Fibroblast of upper back skin (primary cell): ENCODE results near the gene ST3GAL3.

Experiments used
- DNase-seq: peaks from one replicate; pipeline ENCODE4 v3.0.0-alpha.2; 2013

ST3GAL3 gene

GRCh38 chr1:43925846-43926245, 218.5 kb downstream of the ST3GAL3 start:
- DNase-seq: peak; percentile 44

- DNase-seq: no peak
These were observed 223.0 kb downstream of the ST3GAL3 start for GRCh38 chr1:43930168-43930948.

DNA sequence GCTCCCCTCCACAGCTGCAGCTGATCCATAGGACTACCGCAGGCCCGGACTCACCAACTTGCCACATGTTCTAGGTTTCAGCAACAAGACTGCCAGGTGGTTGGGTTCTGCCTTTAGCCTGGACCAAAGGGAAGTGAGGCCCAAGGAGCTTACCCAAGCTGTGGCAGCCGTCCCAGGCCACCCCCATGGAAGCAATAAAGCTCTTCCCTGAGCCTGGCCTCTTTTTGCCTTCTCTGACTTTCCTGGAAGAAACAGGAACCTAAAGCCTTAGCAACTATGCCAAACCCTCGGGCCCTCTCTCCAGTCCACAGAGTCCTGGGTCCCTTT, 223.6 kb downstream of the ST3GAL3 start:
- DNase-seq: no peak

- DNase-seq: no peak
These were observed 224.7 kb downstream of the ST3GAL3 start for GRCh38 chr1:43931711-43932660.

DNA sequence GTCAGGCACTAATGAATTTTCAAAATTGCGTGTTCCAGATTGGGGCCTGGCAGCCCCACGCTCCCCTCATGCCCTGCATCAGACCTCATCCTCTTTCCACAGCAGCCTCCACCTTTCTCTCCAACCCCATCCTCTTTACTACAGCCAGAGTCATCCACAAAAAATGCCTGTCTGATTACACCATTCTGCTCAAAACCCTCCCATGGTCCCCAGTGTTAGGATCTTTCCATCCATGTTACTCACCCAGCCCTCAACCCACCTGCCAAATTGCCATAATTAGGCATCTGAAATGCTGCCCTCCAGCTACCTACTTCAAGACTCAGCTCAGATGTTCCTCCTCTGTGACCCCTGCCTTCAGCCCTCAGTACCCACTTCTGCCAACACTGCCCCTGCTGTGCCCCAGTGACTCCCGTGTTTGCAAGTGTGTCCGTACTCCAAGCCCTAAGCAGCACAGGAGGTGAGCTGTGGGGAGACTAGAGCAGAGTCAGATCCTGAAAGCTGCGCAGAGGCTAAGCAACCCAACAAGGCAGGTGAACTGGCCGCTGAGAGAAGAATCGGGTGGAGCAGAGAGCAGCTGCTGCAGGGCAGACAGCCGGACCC, 225.6 kb downstream of the ST3GAL3 start:
- DNase-seq: peak; percentile 73

DNA sequence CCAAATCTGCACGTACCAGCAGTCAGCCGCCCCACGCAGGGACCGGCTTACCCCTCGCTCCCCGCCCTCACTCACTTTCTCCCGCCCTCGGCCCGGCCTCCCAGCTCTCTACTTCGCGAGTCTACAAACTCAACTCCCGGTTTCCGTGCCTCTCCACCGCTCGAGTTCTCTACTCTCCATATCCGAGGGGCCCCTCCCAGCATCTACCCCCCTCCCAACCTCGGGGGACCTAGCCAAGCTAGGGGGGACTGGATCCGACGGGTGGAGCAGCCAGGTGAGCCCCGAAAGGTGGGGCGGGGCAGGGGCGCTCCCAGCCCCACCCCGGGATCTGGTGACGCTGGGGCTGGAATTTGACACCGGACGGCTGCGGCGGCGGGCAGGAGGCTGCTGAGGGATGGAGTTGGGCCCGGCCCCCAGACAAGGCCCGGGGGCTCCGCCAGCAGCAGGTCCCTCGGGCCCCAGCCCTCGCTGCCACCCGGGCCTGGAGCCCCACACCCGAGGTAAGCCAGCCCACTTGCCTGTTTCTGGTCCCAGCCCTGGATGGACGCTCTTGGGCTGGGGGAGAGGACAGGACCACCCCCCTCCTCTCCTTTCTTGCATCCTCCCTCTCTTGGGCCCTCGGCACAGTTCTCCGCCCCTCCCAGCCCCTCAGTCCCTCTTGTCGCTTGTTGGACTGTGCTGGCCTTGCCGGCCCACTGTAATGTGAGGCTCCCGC, 226.2 kb downstream of the ST3GAL3 start, which contains the start of gene ARTN:
Gene ARTN (plus strand): TSS at position 416 of the 715 bp plus-strand sequence. CDS start 1,856 bp downstream, outside the sequence.
- DNase-seq: no peak

DNA sequence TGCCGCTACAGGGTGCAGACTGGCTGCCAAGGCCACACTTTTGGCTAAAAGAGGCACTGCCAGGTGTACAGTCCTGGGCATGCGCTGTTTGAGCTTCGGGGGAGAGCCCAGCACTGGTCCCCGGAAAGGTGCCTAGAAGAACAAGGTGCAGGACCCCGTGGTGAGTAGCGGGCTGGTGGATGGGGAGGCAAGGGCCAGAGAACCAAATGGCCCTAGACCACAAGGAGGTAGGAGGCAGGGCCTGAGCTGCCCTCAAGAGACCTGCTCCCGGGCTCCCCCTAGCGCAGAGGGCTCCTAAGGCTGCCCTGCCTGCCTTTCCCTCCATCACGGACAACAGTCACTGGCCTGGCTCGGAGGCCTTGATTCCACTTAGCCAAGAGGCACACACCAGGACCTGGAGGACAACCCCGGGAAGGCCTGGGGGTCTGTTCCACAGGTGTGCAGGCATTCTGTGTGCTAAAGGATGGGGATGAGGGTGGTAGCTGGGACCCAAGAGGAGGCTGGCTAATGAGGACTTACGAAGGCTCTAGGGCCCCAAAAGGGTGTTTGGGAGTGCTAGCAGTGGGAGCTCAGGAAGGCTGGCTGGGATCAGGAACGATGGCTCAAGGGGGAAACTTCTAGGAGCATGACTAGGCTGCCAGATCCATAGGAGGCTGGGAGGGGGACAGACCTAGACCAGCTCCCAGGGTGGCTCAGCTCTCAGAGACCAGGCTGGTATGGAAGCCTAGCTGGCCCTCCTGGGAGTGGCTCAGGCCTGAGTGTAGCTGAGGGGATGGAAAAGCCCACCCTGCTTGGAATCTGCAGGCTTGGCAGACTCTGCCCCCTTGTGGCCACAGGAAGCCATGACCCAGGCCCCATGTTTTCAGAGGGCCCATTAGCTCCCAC, 227.0 kb downstream of the ST3GAL3 start:
- peak; percentile 65 for DNase-seq

DNA sequence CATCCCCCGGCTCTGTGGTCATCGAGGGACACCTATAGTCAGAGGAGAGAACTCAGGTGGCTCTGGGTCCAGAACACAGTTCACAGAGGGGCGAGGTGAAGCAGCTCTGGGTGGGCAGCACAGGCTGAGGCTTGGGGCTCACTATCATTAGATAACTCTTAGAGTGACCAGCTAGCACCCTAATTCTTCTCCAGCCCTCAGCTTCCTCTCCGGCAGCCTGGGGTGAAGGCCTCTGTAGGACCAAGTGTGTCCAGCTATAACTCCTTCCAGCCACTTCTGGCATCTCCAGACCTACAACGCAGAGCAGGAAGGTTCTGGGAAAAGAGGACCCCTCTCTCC, 227.6 kb downstream of the ST3GAL3 start:
- DNase-seq: no peak

GRCh38 chr1:43935711-43936427, 228.5 kb downstream of the ST3GAL3 start:
- DNase-seq: no peak

GRCh38 chr1:43936431-43937151, 229.3 kb downstream of the ST3GAL3 start:
- no peak for DNase-seq

- no peak for DNase-seq
These were observed 230.0 kb downstream of the ST3GAL3 start for GRCh38 chr1:43937179-43937865.

GRCh38 chr1:43938383-43938782, 231.0 kb downstream of the ST3GAL3 start:
- no peak for DNase-seq

DNA sequence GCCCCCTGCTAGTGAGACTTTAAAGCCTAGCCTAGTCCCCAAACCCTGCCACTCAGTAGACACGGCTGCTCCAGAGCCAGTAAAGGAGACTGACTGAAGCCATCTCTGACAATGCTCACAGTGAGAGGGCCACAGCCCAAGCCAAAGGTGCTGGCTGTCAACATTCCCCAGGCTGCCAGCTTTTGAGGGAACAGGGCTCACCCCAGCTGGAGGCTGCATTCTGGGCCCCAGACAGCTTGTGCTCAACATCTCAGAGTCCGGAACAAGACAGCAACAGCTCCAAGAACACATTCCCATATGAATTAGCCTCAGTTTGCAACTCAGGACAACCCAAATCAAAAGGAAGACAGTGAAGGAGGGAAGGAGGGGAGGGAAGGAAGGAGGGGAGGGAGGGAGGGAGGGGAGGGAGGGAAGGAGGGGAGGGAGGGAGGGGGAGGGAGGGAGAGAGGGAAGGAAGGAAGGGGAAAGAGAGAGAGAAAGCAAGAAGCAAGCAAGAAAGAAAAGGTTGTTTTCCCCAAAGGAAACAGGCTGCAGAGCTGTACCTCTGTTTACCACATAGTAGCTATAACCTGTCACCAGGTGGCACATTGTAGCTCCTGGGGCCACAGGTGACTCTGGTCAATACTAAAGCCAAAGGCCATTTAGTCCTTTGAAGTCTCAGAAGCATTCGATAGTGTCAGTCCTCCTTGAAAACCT, 231.7 kb downstream of the ST3GAL3 start:
- DNase-seq: no peak

DNA sequence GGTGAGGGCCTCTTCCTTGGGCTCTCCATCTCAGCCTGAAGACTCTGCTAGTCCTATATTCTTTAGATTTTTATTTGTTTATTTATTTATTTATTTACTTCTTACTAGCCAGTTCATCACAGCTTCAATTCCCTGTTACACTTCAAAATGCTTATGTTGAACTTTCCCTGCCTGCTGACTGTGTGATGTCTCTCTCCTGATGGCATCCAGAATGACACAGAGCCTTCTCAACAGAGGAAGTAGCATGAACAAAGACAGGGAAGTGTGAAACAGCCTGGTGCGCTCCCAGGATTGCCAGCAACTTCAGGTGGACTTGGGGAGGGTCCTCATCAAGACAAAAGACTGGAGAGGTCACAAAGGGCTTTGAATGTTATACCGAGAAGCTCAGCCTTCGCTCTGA, 235.1 kb downstream of the ST3GAL3 start:
- no peak for DNase-seq

DNA sequence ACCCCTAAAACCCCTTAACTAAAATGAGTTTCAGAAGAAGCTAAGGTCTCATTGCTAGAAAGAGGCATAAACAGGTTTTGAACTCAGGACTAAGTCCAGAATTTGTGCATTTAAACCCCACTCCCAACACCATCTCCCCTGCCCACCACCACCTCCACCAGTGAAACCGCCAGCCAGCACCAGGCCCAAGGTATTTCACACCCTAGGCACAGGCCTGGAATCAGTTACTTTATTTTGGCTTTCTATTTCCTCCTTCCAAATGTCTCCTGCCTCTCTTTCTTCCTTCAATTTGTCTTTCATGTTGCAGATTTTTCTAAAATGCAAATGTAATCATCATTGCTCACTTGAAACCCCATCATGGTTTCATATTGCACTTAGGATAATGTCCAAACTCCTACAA, 237.5 kb downstream of the ST3GAL3 start:
- DNase-seq: no peak

GRCh38 chr1:43945674-43946235, 238.4 kb downstream of the ST3GAL3 start:
- DNase-seq: no peak

- peak; percentile 92 for DNase-seq
These were observed 239.1 kb downstream of the ST3GAL3 start, which contains the start of gene IPO13 for GRCh38 chr1:43946236-43947060. TSS of gene IPO13 (plus strand) at chr1:43946950. CDS start at chr1:43947601, 651 bp downstream.
